Measurements from ENCODE around the gene PCGF5. TPM values are rescaled to one million over a fixed set of nuclear protein-coding genes. Genes with fewer than 3 reads are reported as not detected.

Gene PCGF5
- polyA plus RNA-seq, 1 of the 3 experiments (the other 2 are of a cell fraction) = 14.5 TPM

DNA sequence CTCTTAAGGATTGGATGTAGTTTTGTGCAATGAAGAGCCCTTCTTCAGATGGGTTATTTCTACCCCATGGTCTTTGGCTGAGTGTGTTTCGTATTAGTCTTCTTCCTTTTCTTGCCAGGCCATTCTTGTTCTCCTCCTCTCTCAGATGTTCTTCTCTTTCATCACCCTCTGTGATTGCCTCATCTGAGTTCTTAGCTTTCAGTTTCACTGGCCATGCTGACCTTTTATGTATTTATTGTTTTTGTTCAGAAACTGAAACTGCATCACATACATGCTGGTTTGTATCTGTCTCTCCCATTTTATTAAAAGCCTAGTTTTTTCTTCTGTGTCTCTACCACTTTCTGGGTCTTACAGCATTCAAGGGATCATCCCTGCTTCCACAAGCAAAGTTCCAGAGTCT lies 21.7 kb upstream of the PCGF5 start:
- ChIA-PET CTCF (no interaction called here), POLR2A (no interaction called here)
- peaks cover 40% of the 10 kb centered on the region for H3K79me2 ChIP-seq (ENCODE audit: insufficient read depth)
- TF ChIP-seq, protein P1, sequence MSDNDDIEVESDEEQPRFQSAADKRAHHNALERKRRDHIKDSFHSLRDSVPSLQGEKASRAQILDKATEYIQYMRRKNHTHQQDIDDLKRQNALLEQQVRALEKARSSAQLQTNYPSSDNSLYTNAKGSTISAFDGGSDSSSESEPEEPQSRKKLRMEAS (IDR thresholded peaks at IDR 0.05; ENCODE audit: low read depth) = no peak
- TF ChIP-seq, protein P2, sequence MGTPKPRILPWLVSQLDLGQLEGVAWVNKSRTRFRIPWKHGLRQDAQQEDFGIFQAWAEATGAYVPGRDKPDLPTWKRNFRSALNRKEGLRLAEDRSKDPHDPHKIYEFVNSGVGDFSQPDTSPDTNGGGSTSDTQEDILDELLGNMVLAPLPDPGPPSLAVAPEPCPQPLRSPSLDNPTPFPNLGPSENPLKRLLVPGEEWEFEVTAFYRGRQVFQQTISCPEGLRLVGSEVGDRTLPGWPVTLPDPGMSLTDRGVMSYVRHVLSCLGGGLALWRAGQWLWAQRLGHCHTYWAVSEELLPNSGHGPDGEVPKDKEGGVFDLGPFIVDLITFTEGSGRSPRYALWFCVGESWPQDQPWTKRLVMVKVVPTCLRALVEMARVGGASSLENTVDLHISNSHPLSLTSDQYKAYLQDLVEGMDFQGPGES (IDR thresholded peaks at IDR 0.05; ENCODE audit: low read depth, low read length) = no peak
- TF ChIP-seq ELF1 (IDR thresholded peaks at IDR 0.05) (no peak), TCF12 (IDR thresholded peaks at IDR 0.05) (no peak), POLR2AphosphoS5 (IDR thresholded peaks at IDR 0.05; ENCODE audit: low read depth, low read length) (no peak), JUND (IDR thresholded peaks at IDR 0.05) (no peak), TAF1 (IDR thresholded peaks at IDR 0.05; ENCODE audit: borderline replicate concordance, low read depth, low read length) (no peak), TEAD4 (IDR thresholded peaks at IDR 0.05; ENCODE audit: borderline replicate concordance, insufficient read depth) (no peak), SIN3A (IDR thresholded peaks at IDR 0.05; ENCODE audit: borderline replicate concordance, low read depth, low read length) (no peak), FOSL2 (IDR thresholded peaks at IDR 0.05; ENCODE audit: borderline replicate concordance, low read depth) (no peak), EZH2phosphoT487 (IDR thresholded peaks at IDR 0.05; ENCODE audit: borderline replicate concordance, low read depth) (no peak), YY1 (IDR thresholded peaks at IDR 0.05; ENCODE audit: low read depth) (no peak)
- TF ChIP-seq, protein P3, sequence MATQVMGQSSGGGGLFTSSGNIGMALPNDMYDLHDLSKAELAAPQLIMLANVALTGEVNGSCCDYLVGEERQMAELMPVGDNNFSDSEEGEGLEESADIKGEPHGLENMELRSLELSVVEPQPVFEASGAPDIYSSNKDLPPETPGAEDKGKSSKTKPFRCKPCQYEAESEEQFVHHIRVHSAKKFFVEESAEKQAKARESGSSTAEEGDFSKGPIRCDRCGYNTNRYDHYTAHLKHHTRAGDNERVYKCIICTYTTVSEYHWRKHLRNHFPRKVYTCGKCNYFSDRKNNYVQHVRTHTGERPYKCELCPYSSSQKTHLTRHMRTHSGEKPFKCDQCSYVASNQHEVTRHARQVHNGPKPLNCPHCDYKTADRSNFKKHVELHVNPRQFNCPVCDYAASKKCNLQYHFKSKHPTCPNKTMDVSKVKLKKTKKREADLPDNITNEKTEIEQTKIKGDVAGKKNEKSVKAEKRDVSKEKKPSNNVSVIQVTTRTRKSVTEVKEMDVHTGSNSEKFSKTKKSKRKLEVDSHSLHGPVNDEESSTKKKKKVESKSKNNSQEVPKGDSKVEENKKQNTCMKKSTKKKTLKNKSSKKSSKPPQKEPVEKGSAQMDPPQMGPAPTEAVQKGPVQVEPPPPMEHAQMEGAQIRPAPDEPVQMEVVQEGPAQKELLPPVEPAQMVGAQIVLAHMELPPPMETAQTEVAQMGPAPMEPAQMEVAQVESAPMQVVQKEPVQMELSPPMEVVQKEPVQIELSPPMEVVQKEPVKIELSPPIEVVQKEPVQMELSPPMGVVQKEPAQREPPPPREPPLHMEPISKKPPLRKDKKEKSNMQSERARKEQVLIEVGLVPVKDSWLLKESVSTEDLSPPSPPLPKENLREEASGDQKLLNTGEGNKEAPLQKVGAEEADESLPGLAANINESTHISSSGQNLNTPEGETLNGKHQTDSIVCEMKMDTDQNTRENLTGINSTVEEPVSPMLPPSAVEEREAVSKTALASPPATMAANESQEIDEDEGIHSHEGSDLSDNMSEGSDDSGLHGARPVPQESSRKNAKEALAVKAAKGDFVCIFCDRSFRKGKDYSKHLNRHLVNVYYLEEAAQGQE (IDR thresholded peaks at IDR 0.05; ENCODE audit: low read depth, low read length) = no peak
- H3K4me1 ChIP-seq (ENCODE audit: control insufficient read depth in 1 of 2, insufficient read depth in 2 of 2, low read depth in 1 of 2, low read length in 1 of 2) = peaks cover 0 to 10% of the 10 kb centered on the region in 2 experiments; a peak in 3 of 4 replicates
- WGBS (ENCODE audit: low lambda C conversion rate) = 96% methylated on average over 1 of the region's 1 CpG
- H3K9ac ChIP-seq = no peak overlapping the region
- H3K27me3 ChIP-seq (ENCODE audit: insufficient read depth) = no peaks in the 10 kb centered on the region
- no peaks in the 10 kb centered on the region for H3K36me3 ChIP-seq (replicated peaks in 1 of 2; ENCODE audit: control insufficient read depth in 1 of 2, insufficient read depth in 2 of 2, low read length in 1 of 2)
- H3K27ac ChIP-seq (ENCODE audit: low read depth in 2 of 2, low read length in 1 of 2) = no peak overlapping the region
- DNase-seq = no peak
- no peak overlapping the region for H2AFZ ChIP-seq (ENCODE audit: low read depth)
- no peak overlapping the region for H3K4me2 ChIP-seq
- peaks cover 4% of the 10 kb centered on the region for H3F3A ChIP-seq (replicated peaks; ENCODE audit: insufficient read depth)
- H3K9me3 ChIP-seq = no peaks in the 10 kb centered on the region
- H3K4me3 ChIP-seq (ENCODE audit: low read depth in 2 of 2, low read length in 1 of 2) = no peak overlapping the region
- H4K20me1 ChIP-seq (ENCODE audit: insufficient read depth) = no peaks in the 10 kb centered on the region
- no peaks in the 10 kb centered on the region for H3K9me2 ChIP-seq
